ENCODE measurements around the gene ADAM23. TPM values are rescaled to one million over a fixed set of nuclear protein-coding genes. Genes with fewer than 3 reads are reported as not detected.
A peak's percentile ranks its signal among the peaks of the same experiment; 100 is the strongest.

ADAM23 gene
- total RNA-seq, 1 donor from 2014 or later = 12.0 TPM

- DNase-seq (ENCODE audit: low spot score) = no peak
- no peaks in the 10 kb centered on the region for H3K36me3 Mint-ChIP-seq (ENCODE audit: low read depth, unreplicated experiment)
- no peak overlapping the region for H3K4me3 Mint-ChIP-seq (ENCODE audit: unreplicated experiment)
- no peaks in the 10 kb centered on the region for H3K9me3 Mint-ChIP-seq (ENCODE audit: unreplicated experiment)
- H3K27me3 Mint-ChIP-seq (ENCODE audit: unreplicated experiment) = no peaks in the 10 kb centered on the region
- no peaks in the 10 kb centered on the region for H3K4me1 Mint-ChIP-seq (ENCODE audit: unreplicated experiment)
- TF ChIP-seq CTCF (IDR thresholded peaks at IDR 0.05; ENCODE audit: unreplicated experiment) = no peak
- no peak overlapping the region for H3K27ac Mint-ChIP-seq (ENCODE audit: unreplicated experiment)
Observed at GRCh38 chr2:206555721-206556120, 112.4 kb downstream of the ADAM23 start.

- Mint-ChIP-seq H3K4me3 (ENCODE audit: unreplicated experiment) (no peak overlapping the region), H3K27ac (ENCODE audit: unreplicated experiment) (no peak overlapping the region), H3K36me3 (ENCODE audit: low read depth, unreplicated experiment) (no peaks in the 10 kb centered on the region), H3K9me3 (ENCODE audit: unreplicated experiment) (no peaks in the 10 kb centered on the region), H3K27me3 (ENCODE audit: unreplicated experiment) (no peaks in the 10 kb centered on the region), H3K4me1 (ENCODE audit: unreplicated experiment) (no peaks in the 10 kb centered on the region)
- TF ChIP-seq CTCF (IDR thresholded peaks at IDR 0.05; ENCODE audit: unreplicated experiment) = peak; percentile 67
- peak; percentile 11 for DNase-seq (ENCODE audit: low spot score)
Observed at GRCh38 chr2:206556357-206556949, 113.1 kb downstream of the ADAM23 start.

- Mint-ChIP-seq H3K9me3 (ENCODE audit: unreplicated experiment) (no peaks in the 10 kb centered on the region), H3K4me1 (ENCODE audit: unreplicated experiment) (no peaks in the 10 kb centered on the region), H3K27ac (ENCODE audit: unreplicated experiment) (no peak overlapping the region), H3K27me3 (ENCODE audit: unreplicated experiment) (no peaks in the 10 kb centered on the region), H3K36me3 (ENCODE audit: low read depth, unreplicated experiment) (no peaks in the 10 kb centered on the region), H3K4me3 (ENCODE audit: unreplicated experiment) (no peak overlapping the region)
- no peak for TF ChIP-seq CTCF (IDR thresholded peaks at IDR 0.05; ENCODE audit: unreplicated experiment)
- no peak for DNase-seq (ENCODE audit: low spot score)
Observed at GRCh38 chr2:206557321-206557720, 114.0 kb downstream of the ADAM23 start.

GRCh38 chr2:206558492-206558891, 115.2 kb downstream of the ADAM23 start:
- H3K9me3 Mint-ChIP-seq (ENCODE audit: unreplicated experiment) = no peaks in the 10 kb centered on the region
- DNase-seq (ENCODE audit: low spot score) = no peak
- H3K36me3 Mint-ChIP-seq (ENCODE audit: low read depth, unreplicated experiment) = no peaks in the 10 kb centered on the region
- no peaks in the 10 kb centered on the region for H3K27me3 Mint-ChIP-seq (ENCODE audit: unreplicated experiment)
- TF ChIP-seq CTCF (IDR thresholded peaks at IDR 0.05; ENCODE audit: unreplicated experiment) = no peak
- H3K4me1 Mint-ChIP-seq (ENCODE audit: unreplicated experiment) = no peaks in the 10 kb centered on the region
- H3K27ac Mint-ChIP-seq (ENCODE audit: unreplicated experiment) = no peak overlapping the region
- H3K4me3 Mint-ChIP-seq (ENCODE audit: unreplicated experiment) = no peak overlapping the region

GRCh38 chr2:206561962-206562361, 118.6 kb downstream of the ADAM23 start:
- no peak overlapping the region for H3K27ac Mint-ChIP-seq (ENCODE audit: unreplicated experiment)

More at GRCh38 chr2:206561962-206562361, 118.6 kb downstream of the ADAM23 start:
- Mint-ChIP-seq H3K36me3 (ENCODE audit: low read depth, unreplicated experiment) (no peaks in the 10 kb centered on the region), H3K9me3 (ENCODE audit: unreplicated experiment) (no peaks in the 10 kb centered on the region), H3K4me3 (ENCODE audit: unreplicated experiment) (no peak overlapping the region), H3K4me1 (ENCODE audit: unreplicated experiment) (no peaks in the 10 kb centered on the region), H3K27me3 (ENCODE audit: unreplicated experiment) (no peaks in the 10 kb centered on the region)
- DNase-seq (ENCODE audit: low spot score) = no peak
- TF ChIP-seq CTCF (IDR thresholded peaks at IDR 0.05; ENCODE audit: unreplicated experiment) = no peak
